GM12878 (cell line): ENCODE measurements around the gene B3GNT3. TPM values are rescaled to one million over a fixed set of nuclear protein-coding genes. Genes with fewer than 3 reads are reported as not detected.
"Not testable (repeated sequence)": the region's sequence is repeated elsewhere in the genome, so short reads cannot be mapped to it uniquely, and the experiment has no call there.

ENCODE experiments used
- ATAC-seq: fragments of 200-7000 bp; cut with Tn5 transposase; 3 replicates; pipeline ENCODE4 v1.9.1; 2020; ENCODE audit warnings: mild to moderate bottlenecking, moderate library complexity
- BruUV-seq: library from RNA; stranded (reverse); fragments of 400-500 nt; replicated peaks from 2 replicates; lab custom pipeline; 2021; lab: Mats Ljungman, UMichigan
- CTCF ChIA-PET: fragments of 300-600 bp; sonication (Branson Sonifier 250); formaldehyde crosslinking; extraction: SDS; loops from one replicate; lab custom pipeline; 2021; ENCODE audit warnings: inconsistent platforms; lab: Yijun Ruan, JAX
- POLR2A ChIA-PET: fragments of 350-600 bp; formaldehyde crosslinking; extraction: SDS; loops from one replicate; lab custom pipeline; 2021; ENCODE audit warnings: inconsistent platforms; lab: Charles Lee
- RAD21 ChIA-PET: fragments of 300-600 bp; sonication (Branson Sonifier 250); formaldehyde crosslinking; loops from one replicate; lab custom pipeline; 2023; ENCODE audit warnings: antibody characterized with exemption; ENCODE audit not compliant: unreplicated experiment; lab: Charles Lee
- SMC1A ChIA-PET: fragments of 300-600 bp; sonication (Branson Sonifier 250); formaldehyde crosslinking; loops from one replicate; lab custom pipeline; 2023; ENCODE audit not compliant: unreplicated experiment, uncharacterized antibody; lab: Charles Lee
- DNase-seq: peaks from one replicate; pipeline ENCODE4 v3.0.0-alpha.2; 2011; ENCODE audit warnings: low read depth, low spot score
- FAIRE-seq: peaks from 3 replicates; lab custom pipeline; 2011; peaks lifted over from hg19 to GRCh38; lab: Jason Lieb, UNC
- H2AFZ ChIP-seq: 2 replicates; pipeline ENCODE4 v1.6.0; 2011; ENCODE audit warnings: low read depth, low read length, control low read depth; ENCODE audit not compliant: control insufficient read depth
- H3K27ac ChIP-seq: 2 replicates; pipeline ENCODE4 v1.5.1; 2011; ENCODE audit warnings: control low read depth; ENCODE audit not compliant: control insufficient read depth, insufficient read depth
- H3K27me3 ChIP-seq, 2 experiments: replicated peaks in 1 of 2; 2 replicates each; pipeline versions ENCODE4 v1.6.0 to v1.6.1; 2011; ENCODE audit warnings: low read length in 1 of 2; ENCODE audit not compliant: control insufficient read depth in 2 of 2, insufficient read depth in 2 of 2
- H3K36me3 ChIP-seq, 2 experiments: 2 replicates each; pipeline ENCODE4 v1.5.1; 2011; ENCODE audit warnings: low read length in 1 of 2; ENCODE audit not compliant: control insufficient read depth in 2 of 2, insufficient read depth in 2 of 2
- H3K4me1 ChIP-seq: 2 replicates; pipeline ENCODE4 v1.6.1; 2011; ENCODE audit warnings: mild to moderate bottlenecking, low read length, moderate library complexity, mixed read lengths; ENCODE audit not compliant: control insufficient read depth, insufficient read depth
- H3K4me2 ChIP-seq: 2 replicates; pipeline ENCODE4 v1.6.0; 2011; ENCODE audit warnings: control low read depth; ENCODE audit not compliant: control insufficient read depth, insufficient read depth
- H3K4me3 ChIP-seq: fragments of 200-600 bp; sonication (generic); 2 replicates; pipeline ENCODE4 v1.5.1; 2016
- H3K79me2 ChIP-seq: 2 replicates; pipeline ENCODE4 v1.6.0; 2011; ENCODE audit warnings: low read length; ENCODE audit not compliant: control insufficient read depth, insufficient read depth
- H3K9ac ChIP-seq: 2 replicates; pipeline ENCODE4 v1.8.0; 2011; ENCODE audit warnings: low read length, control low read depth, mixed read lengths; ENCODE audit not compliant: control insufficient read depth, insufficient read depth
- H3K9me3 ChIP-seq: replicated peaks from 3 replicates; pipeline ENCODE4 v1.5.1; 2011; ENCODE audit warnings: mild to moderate bottlenecking, low read length; ENCODE audit not compliant: control insufficient read depth, insufficient read depth
- H4K20me1 ChIP-seq: 2 replicates; pipeline ENCODE4 v1.6.0; 2011; ENCODE audit not compliant: control insufficient read depth, insufficient read depth
- SIX5 ChIP-seq: IDR thresholded peaks from 2 replicates; pipeline ENCODE4 v1.6.1; 2011; ENCODE audit warnings: mild to moderate bottlenecking, low read depth, low read length, moderate library complexity; ENCODE audit not compliant: severe bottlenecking
- SMAD5 ChIP-seq: IDR thresholded peaks from 2 replicates; pipeline ENCODE4 v1.6.1; 2016; ENCODE audit warnings: antibody characterized with exemption, low read depth
- ZNF217 ChIP-seq: fragments of 450-650 bp; IDR thresholded peaks from 2 replicates; pipeline ENCODE4 v1.6.1; 2017; ENCODE audit warnings: antibody characterized with exemption, mild to moderate bottlenecking
- WGBS: methylation state at CpG from one replicate; pipeline ENCODE4 v1.1.6; 2016; ENCODE audit warnings: low lambda C conversion rate; ENCODE audit not compliant: insufficient replicate concordance, insufficient coverage; ENCODE audit errors: missing lambda C conversion rate; 5-methylcytosine and 5-hydroxymethylcytosine counted together
- in situ Hi-C: fragments of 300-500 bp; cut with MboI; formaldehyde crosslinking; loops from 9 replicates; pipeline ENCODE4 v1.14.3; 2018; ENCODE audit warnings: mixed read lengths
- intact Hi-C: fragments of 100-400 bp; cut with micrococcal nuclease; formaldehyde crosslinking; loops from one replicate; pipeline ENCODE4 v1.14.2; 2022; ENCODE audit not compliant: unreplicated experiment
- polyA plus RNA-seq, 11 experiments: library from polyadenylated mRNA; depleted of rRNA in 4 of 11; unstranded in 6 of 11; stranded (reverse) in 5 of 11; fragments of >200 nt; fragmentation: Nextera tagmentation in 4 of 11; fragmentation: Illumina TruSeq in 1 of 11; extraction: Ambion mirVana in 4 of 11; extraction: Trizol in 1 of 11; gene quantifications; 1 replicate in 1 of 11; 2 replicates in 10 of 11; pipeline versions ENCODE4 v1.2.1 to v1.2.3, GENCODE V29; 2011 to 2016; ENCODE audit warnings: inconsistent platforms in 2 of 11, missing spikeins in 2 of 11, low read depth in 1 of 11
- total RNA-seq, 4 experiments: library from RNA; depleted of rRNA in 3 of 4; stranded (reverse); fragments of >200 nt in 3 of 4; fragmentation: Illumina TruSeq in 1 of 4; extraction: Trizol in 1 of 4; gene quantifications; 2 replicates each; pipeline versions ENCODE4 v1.2.1 to v1.2.3, GENCODE V29; 2013 to 2021
- TF ChIP-seq, protein P1 (sequence below): fragments of 450-650 bp; IDR thresholded peaks from 2 replicates; pipeline ENCODE4 v1.6.1; 2017; ENCODE audit warnings: antibody characterized with exemption, mild to moderate bottlenecking, moderate library complexity
- TF ChIP-seq, protein P2 (sequence below): fragments of 450-650 bp; IDR thresholded peaks from 2 replicates; pipeline ENCODE4 v1.6.1; 2017; ENCODE audit warnings: mild to moderate bottlenecking, moderate library complexity

B3GNT3 gene
- total and polyA plus RNA-seq, 10 of the 15 experiments (the other 5 are each of a cell fraction or from before 2014, with no cell fraction given), result not detected

DNA sequence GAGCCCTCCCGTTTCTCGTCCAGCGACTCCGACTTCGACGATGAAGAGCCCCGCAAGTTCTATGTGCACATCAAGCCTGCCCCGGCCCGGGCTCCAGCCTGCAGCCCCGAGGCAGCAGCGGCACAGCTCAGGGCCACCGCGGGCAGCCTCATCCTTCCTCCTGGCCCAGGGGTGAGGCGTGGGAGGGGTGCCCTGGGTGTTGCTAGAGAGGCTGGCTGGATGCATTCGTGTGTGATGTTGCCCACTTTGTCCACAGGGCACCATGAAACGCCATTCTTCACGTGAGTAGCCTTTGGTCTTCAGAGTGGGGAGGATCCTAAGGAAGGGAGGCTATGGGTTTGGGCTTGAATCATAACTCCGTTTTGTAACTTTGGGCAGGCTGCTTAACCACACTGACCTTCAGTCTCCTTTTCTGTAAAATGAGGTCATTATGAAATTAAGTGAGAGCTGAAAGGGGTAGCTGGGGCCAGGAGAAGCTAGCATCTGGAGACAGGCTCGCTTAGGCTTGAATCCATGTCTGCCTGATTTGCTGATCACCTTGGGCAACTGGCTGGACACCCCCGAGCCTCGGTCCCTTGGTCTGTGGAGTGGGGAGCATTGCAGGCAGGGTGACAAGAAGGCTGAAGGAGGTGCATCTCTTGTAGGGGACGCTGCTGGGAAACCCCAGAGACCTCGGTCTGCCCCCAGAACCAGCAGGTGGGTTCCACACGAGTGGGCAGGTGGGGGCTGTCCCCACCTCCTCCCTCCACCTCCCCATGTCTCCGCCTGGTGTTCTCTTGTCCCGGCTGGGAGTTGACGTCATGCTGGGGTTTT lies 18.7 kb upstream of the B3GNT3 start (continued):
- TF ChIP-seq SMAD5 (no peak), ZNF217 (no peak), SIX5 (no peak)
- TF ChIP-seq, protein P1, sequence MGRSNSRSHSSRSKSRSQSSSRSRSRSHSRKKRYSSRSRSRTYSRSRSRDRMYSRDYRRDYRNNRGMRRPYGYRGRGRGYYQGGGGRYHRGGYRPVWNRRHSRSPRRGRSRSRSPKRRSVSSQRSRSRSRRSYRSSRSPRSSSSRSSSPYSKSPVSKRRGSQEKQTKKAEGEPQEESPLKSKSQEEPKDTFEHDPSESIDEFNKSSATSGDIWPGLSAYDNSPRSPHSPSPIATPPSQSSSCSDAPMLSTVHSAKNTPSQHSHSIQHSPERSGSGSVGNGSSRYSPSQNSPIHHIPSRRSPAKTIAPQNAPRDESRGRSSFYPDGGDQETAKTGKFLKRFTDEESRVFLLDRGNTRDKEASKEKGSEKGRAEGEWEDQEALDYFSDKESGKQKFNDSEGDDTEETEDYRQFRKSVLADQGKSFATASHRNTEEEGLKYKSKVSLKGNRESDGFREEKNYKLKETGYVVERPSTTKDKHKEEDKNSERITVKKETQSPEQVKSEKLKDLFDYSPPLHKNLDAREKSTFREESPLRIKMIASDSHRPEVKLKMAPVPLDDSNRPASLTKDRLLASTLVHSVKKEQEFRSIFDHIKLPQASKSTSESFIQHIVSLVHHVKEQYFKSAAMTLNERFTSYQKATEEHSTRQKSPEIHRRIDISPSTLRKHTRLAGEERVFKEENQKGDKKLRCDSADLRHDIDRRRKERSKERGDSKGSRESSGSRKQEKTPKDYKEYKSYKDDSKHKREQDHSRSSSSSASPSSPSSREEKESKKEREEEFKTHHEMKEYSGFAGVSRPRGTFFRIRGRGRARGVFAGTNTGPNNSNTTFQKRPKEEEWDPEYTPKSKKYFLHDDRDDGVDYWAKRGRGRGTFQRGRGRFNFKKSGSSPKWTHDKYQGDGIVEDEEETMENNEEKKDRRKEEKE, result no peak
- TF ChIP-seq, protein P2, sequence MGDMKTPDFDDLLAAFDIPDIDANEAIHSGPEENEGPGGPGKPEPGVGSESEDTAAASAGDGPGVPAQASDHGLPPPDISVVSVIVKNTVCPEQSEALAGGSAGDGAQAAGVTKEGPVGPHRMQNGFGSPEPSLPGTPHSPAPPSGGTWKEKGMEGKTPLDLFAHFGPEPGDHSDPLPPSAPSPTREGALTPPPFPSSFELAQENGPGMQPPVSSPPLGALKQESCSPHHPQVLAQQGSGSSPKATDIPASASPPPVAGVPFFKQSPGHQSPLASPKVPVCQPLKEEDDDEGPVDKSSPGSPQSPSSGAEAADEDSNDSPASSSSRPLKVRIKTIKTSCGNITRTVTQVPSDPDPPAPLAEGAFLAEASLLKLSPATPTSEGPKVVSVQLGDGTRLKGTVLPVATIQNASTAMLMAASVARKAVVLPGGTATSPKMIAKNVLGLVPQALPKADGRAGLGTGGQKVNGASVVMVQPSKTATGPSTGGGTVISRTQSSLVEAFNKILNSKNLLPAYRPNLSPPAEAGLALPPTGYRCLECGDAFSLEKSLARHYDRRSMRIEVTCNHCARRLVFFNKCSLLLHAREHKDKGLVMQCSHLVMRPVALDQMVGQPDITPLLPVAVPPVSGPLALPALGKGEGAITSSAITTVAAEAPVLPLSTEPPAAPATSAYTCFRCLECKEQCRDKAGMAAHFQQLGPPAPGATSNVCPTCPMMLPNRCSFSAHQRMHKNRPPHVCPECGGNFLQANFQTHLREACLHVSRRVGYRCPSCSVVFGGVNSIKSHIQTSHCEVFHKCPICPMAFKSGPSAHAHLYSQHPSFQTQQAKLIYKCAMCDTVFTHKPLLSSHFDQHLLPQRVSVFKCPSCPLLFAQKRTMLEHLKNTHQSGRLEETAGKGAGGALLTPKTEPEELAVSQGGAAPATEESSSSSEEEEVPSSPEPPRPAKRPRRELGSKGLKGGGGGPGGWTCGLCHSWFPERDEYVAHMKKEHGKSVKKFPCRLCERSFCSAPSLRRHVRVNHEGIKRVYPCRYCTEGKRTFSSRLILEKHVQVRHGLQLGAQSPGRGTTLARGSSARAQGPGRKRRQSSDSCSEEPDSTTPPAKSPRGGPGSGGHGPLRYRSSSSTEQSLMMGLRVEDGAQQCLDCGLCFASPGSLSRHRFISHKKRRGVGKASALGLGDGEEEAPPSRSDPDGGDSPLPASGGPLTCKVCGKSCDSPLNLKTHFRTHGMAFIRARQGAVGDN, result no peak

DNA sequence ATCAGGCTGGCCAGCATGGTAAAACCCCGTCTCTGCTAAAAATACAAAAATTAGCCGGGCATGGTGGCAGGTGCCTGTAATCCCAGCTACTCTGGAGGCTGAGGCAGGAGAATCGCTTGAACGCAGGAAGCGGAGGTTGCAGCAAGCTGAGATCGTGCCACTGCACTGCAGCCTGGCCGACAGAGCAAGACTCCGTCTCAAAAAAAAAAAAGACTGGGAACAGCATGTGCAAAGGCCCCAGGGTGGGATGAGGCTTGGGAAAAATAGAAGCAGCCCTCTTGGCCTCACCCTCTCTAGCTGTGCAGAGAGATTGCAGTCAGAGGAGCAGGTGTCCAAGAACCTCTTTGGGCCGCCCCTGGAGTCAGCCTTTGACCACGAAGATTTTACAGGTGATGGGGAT lies 17.1 kb upstream of the B3GNT3 start:
- ChIA-PET RAD21 (interaction anchor here (0.7 to 5.0 kb wide), 2 partner anchors 24 to 81 kb away, joined by 4 to 96 read pairs; partner anchors contain the start of gene FCHO1), POLR2A (interaction anchor here (2.0 kb wide), 1 partner anchor 72 kb away, joined by 4 read pairs; no protein-coding TSS in a partner anchor), CTCF (interaction anchor here (0.6 to 4.4 kb wide), 3 partner anchors 12 to 75 kb away, joined by 3 to 28 read pairs (median 23); partner anchors contain the start of gene MAP1S), SMC1A (interaction anchor here (1.8 to 2.6 kb wide), 3 partner anchors 26 to 172 kb away, joined by 3 to 19 read pairs (median 13); partner anchors contain the start of gene FCHO1)
- intact Hi-C loops, result loop anchor here (2.0 to 5.0 kb wide), 2 partner anchors 23 to 79 kb away; partner anchors contain the start of gene RPL18A
- H3K4me1 ChIP-seq, result peaks cover 20% of the 10 kb centered on the region
- H3K4me2 ChIP-seq, in situ Hi-C loops, H3K27ac ChIP-seq, H3K79me2 ChIP-seq, H3K4me3 ChIP-seq, DNase-seq, FAIRE-seq, H3K9me3 ChIP-seq, ATAC-seq, H4K20me1 ChIP-seq, H3K9ac ChIP-seq, H3K36me3 ChIP-seq, H2AFZ ChIP-seq, BruUV-seq, H3K27me3 ChIP-seq: not testable (repeated sequence)
- WGBS, result 92% methylated on average over 10 of the region's 10 CpGs
